Right cardiac atrium (tissue), 5 donors: ENCODE measurements around the gene CDKAL1. TPM values are rescaled to one million over a fixed set of nuclear protein-coding genes. Genes with fewer than 3 reads are reported as not detected.

Source experiments
- ATAC-seq, 2 donors: fragments of 200-7000 bp; cut with Tn5 transposase; one replicate each; pipeline versions ENCODE4 v1.8.0 to v1.9.1; 2020; ENCODE audit warnings: moderate library complexity in 2 of 2, mild to moderate bottlenecking in 1 of 2
- DNase-seq, 3 donors: peaks; one replicate each; pipeline ENCODE4 v3.0.0-alpha.2; 2020
- H3K27ac ChIP-seq: one replicate; pipeline ENCODE4 v1.5.1; 2013; ENCODE audit warnings: mild to moderate bottlenecking, low read length, control low read depth, moderate library complexity
- H3K27me3 ChIP-seq: one replicate; pipeline ENCODE4 v1.6.1; 2013; ENCODE audit not compliant: control insufficient read depth, insufficient read depth
- H3K4me1 ChIP-seq: one replicate; pipeline ENCODE4 v1.6.1; 2013; ENCODE audit warnings: low read length; ENCODE audit not compliant: control insufficient read depth, insufficient read depth
- H3K4me3 ChIP-seq: one replicate; pipeline ENCODE4 v1.5.1; 2013; ENCODE audit warnings: low read length, control low read depth
- H3K9me3 ChIP-seq: one replicate; pipeline ENCODE4 v1.6.1; 2013; ENCODE audit warnings: low read length; ENCODE audit not compliant: control insufficient read depth
- WGBS: extraction: QIAGEN DNeasy Blood & Tissue Kit; methylation state at CpG from one replicate; pipeline ENCODE4 v1.1.7; 2013; 5-methylcytosine and 5-hydroxymethylcytosine counted together
- intact Hi-C, 4 donors: fragments of 100-400 bp; cut with DNase I; formaldehyde crosslinking; loops; one replicate each; pipeline versions ENCODE4 v1.11.0 to v1.14.0; 2022 to 2023
- polyA plus RNA-seq: library from polyadenylated mRNA; stranded (reverse); fragments of 200-250 nt; gene quantifications from one replicate; pipeline ENCODE4 v1.2.3, GENCODE V29; 2013
- total RNA-seq, 4 donors: library from RNA; stranded (reverse); fragmentation: NEBNext Ultra II Directional; extraction: Animal tissue kit (Norgen Biotek cat#: 25700); gene quantifications; one replicate each; pipeline ENCODE4 v1.2.1, GENCODE V29; 2021
- donor health status: healthy with polysubstance abuse.
- donor health status: DM: no; HTN: yes; CAD: no.
- donor health status: DM: no; HTN: no; CAD: no.
- donor health status: DM: no; HTN: yes; CAD: no; lungs with severe emphysema.
- donor health status: DM: yes; HTN: yes; CAD: no.

CDKAL1 gene
- total and polyA plus RNA-seq, 5 donors = 3.6 to 11.5 (median 10.8) TPM

- ATAC-seq = no peak
- WGBS = 83% methylated on average over 3 of the region's 3 CpGs
These were observed 396.8 kb downstream of the CDKAL1 start for GRCh38 chr6:20931093-20931492.

DNA sequence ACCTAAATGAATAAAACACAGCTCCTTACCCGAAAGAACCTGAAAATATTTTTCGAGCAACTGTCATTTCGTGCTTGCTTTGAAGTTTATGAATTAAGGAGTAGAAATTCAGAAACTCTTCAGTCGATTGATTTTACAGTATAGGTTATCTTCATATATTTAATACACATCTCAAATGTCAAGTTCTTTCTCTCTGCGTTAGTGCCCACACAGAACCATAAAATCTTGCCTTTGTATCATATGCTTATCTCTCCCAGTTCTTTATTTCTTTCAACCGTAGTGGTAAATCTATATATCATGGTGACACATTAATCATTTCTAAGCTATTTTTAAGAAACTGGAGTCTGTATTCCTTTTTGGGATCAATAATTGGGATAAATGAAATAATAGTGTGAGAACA is 397.5 kb downstream of the CDKAL1 start:
- Histone ChIP-seq H3K4me3 (no peak overlapping the region), H3K27ac (no peak overlapping the region), H3K27me3 (no peaks in the 10 kb centered on the region), H3K4me1 (no peaks in the 10 kb centered on the region), H3K9me3 (no peaks in the 10 kb centered on the region)
- intact Hi-C loops = no loop called here
- over 99% methylated on average over 6 of the region's 6 CpGs for WGBS
- ATAC-seq (no peak), DNase-seq (no peak)

More at GRCh38 chr6:20931093-20931492, 396.8 kb downstream of the CDKAL1 start:
- Histone ChIP-seq H3K4me1 (no peaks in the 10 kb centered on the region), H3K4me3 (no peak overlapping the region), H3K27ac (no peak overlapping the region), H3K9me3 (no peaks in the 10 kb centered on the region), H3K27me3 (no peaks in the 10 kb centered on the region)
- DNase-seq = no peak
- intact Hi-C loops = no loop called here

- WGBS = 94% methylated on average over 5 of the region's 5 CpGs
- ATAC-seq = no peak
These were observed 398.0 kb downstream of the CDKAL1 start for GRCh38 chr6:20932284-20932683.

DNA sequence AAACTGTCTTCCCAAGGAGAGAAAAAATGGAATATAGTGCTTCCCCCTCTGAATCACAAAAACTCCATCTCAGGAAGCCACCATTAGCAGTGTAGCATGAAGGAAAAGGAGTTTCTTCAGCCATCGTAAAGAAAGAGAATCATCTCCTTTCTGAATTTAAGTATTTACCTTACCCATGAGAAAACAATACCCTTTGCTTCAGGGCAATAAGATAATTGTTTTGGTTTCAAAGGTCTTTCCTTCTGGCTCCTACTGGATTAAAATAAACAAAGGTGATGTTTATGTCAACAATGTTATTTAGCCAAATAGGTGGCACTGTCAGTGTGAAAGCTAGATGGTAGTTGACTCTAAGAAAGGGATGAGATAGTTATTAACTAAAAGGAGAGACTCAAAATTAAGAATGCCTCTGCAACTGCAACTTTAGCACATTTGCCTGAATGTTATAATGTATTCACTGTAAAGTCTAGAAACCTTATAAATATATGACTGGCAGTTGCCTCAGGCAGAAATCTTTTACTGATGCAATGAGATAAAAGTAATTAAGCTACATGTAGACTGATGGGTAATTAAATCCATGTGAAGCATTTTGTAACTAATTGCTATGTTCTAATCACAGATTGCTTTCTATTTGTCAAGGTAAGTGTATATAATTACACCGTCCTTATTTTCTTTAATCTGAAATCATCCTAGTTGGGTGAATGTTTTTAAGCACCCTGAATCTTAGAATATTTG is 399.0 kb downstream of the CDKAL1 start:
- Histone ChIP-seq H3K9me3 (no peaks in the 10 kb centered on the region), H3K27ac (no peak overlapping the region), H3K4me1 (no peaks in the 10 kb centered on the region), H3K4me3 (no peak overlapping the region), H3K27me3 (no peaks in the 10 kb centered on the region)
- DNase-seq (no peak), ATAC-seq (no peak)
- intact Hi-C loops = no loop called here
- 90% methylated on average over 2 of the region's 2 CpGs for WGBS

More at GRCh38 chr6:20932284-20932683, 398.0 kb downstream of the CDKAL1 start:
- no peak overlapping the region for H3K27ac ChIP-seq
- no peak for DNase-seq
- no peak overlapping the region for H3K4me3 ChIP-seq
- intact Hi-C loops = no loop called here
- no peaks in the 10 kb centered on the region for H3K9me3 ChIP-seq
- H3K27me3 ChIP-seq = no peaks in the 10 kb centered on the region
- H3K4me1 ChIP-seq = no peaks in the 10 kb centered on the region

DNA sequence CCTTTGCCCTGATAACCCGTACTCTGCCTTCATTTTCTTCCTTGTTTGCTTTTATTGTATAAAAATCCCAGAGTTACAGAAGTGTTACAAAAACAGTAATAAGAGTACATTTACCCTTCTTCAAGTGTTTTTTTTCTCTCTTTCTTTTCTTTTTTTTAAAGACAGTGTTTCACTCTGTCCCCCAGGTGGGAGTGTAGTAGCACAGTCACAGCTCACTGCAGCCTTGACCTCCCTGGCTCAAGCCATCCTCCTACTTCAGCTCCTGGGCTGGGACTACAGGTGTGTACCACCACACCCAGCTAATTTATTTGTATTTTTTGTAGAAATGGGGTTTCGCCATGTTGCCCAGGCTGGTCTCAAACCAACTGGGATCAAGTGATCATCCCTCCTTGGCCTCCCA is 402.7 kb downstream of the CDKAL1 start:
- WGBS = 98% methylated on average over 2 of the region's 2 CpGs
- no peaks in the 10 kb centered on the region for H3K27me3 ChIP-seq

GRCh38 chr6:20939161-20939775 is 405.0 kb downstream of the CDKAL1 start:
- Histone ChIP-seq H3K4me1 (no peaks in the 10 kb centered on the region), H3K27ac (no peak overlapping the region), H3K4me3 (no peak overlapping the region), H3K9me3 (no peaks in the 10 kb centered on the region), H3K27me3 (no peaks in the 10 kb centered on the region)
- no peak for DNase-seq
- no peak for ATAC-seq
- intact Hi-C loops = no loop called here

More for the DNA sequence above, 402.7 kb downstream of the CDKAL1 start:
- Histone ChIP-seq H3K4me1 (no peaks in the 10 kb centered on the region), H3K27ac (no peak overlapping the region), H3K9me3 (no peaks in the 10 kb centered on the region), H3K4me3 (no peak overlapping the region)
- ATAC-seq (no peak), DNase-seq (no peak)
- intact Hi-C loops = no loop called here

DNA sequence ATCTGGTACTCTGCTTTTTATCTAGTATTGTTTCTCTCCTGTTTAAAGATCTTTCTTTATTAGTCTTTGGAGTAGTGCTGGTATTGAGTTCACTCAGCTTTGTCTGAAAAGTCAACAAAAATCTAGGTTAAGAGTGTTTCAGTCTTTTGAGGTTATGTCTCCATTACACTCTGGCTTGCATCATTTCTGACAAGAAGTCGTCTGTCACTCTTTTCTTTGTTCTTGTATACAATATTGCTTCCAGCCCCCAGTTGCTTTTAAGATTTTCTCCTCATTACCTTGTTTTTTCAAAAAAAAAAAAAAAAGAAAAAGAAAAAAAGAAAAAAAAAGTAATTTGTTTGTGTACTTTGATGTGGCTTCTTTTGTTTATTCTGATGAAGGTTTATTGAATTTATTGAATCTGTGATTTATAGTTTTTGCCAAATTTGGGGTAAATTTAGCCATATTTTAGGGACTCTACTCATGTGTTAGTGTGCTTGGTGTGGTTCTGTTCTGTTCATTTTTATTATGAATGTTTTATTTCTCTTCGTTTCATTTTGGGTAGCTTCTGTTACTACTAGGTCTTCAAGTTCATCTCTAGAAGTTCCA is 408.9 kb downstream of the CDKAL1 start:
- intact Hi-C loops = no loop called here

GRCh38 chr6:20943922-20944321 is 409.7 kb downstream of the CDKAL1 start:
- DNase-seq (no peak), ATAC-seq (no peak)
- Histone ChIP-seq H3K9me3 (no peaks in the 10 kb centered on the region), H3K4me3 (no peak overlapping the region), H3K27ac (no peak overlapping the region), H3K4me1 (no peaks in the 10 kb centered on the region), H3K27me3 (no peaks in the 10 kb centered on the region)
- WGBS = 94% methylated on average over 1 of the region's 1 CpG
- intact Hi-C loops = no loop called here

More for the DNA sequence above, 408.9 kb downstream of the CDKAL1 start:
- H3K4me1 ChIP-seq = no peaks in the 10 kb centered on the region
- H3K9me3 ChIP-seq = no peaks in the 10 kb centered on the region
- ATAC-seq = no peak
- H3K27me3 ChIP-seq = no peaks in the 10 kb centered on the region
- 93% methylated on average over 2 of the region's 2 CpGs for WGBS
- no peak for DNase-seq
- no peak overlapping the region for H3K4me3 ChIP-seq
- H3K27ac ChIP-seq = no peak overlapping the region

- intact Hi-C loops = no loop called here
- 78% methylated on average over 1 of the region's 1 CpG for WGBS
- no peak overlapping the region for H3K27ac ChIP-seq
These were observed 411.8 kb downstream of the CDKAL1 start for GRCh38 chr6:20946022-20946421.

GRCh38 chr6:20946890-20947289 is 412.6 kb downstream of the CDKAL1 start:
- WGBS = 94% methylated on average over 2 of the region's 2 CpGs
- ATAC-seq (no peak), DNase-seq (no peak)
- intact Hi-C loops = no loop called here
- no peaks in the 10 kb centered on the region for H3K27me3 ChIP-seq
- no peaks in the 10 kb centered on the region for H3K4me1 ChIP-seq
- H3K27ac ChIP-seq = no peak overlapping the region
- H3K9me3 ChIP-seq = no peaks in the 10 kb centered on the region
- H3K4me3 ChIP-seq = no peak overlapping the region

More at GRCh38 chr6:20946022-20946421, 411.8 kb downstream of the CDKAL1 start:
- no peak for ATAC-seq
- H3K27me3 ChIP-seq = no peaks in the 10 kb centered on the region
- H3K9me3 ChIP-seq = no peaks in the 10 kb centered on the region
- DNase-seq = no peak
- H3K4me3 ChIP-seq = no peak overlapping the region
- no peaks in the 10 kb centered on the region for H3K4me1 ChIP-seq

DNA sequence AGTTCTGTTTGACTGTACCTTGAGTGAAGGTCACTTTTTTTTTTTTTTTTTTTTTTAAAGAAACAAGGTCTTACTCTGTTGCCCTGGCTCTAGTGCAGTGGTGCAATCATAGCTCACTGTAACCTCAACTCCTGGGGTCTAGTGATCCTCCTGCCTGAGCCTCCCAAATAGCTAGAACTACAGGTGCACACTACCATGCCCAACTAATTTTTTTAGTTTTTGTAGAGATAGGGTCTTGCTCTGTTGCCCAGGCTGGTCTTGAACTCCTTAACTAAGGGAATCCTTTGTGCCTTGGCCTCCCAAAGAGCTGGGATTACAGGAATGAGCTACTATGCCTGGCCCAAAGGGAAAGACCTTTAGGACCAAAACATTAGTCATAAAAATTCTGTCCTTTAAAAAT is 413.7 kb downstream of the CDKAL1 start:
- H3K4me3 ChIP-seq = no peak overlapping the region
- H3K4me1 ChIP-seq = no peaks in the 10 kb centered on the region
- H3K27me3 ChIP-seq = no peaks in the 10 kb centered on the region
- no peaks in the 10 kb centered on the region for H3K9me3 ChIP-seq
- no peak overlapping the region for H3K27ac ChIP-seq
- intact Hi-C loops = no loop called here
- ATAC-seq (no peak), DNase-seq (no peak)
